SW 1271 (cell line): Measurements from ENCODE around the gene NDST1.

Source experiments
- DNase-seq, 2 experiments: peaks; one replicate each; lab custom pipeline; 2025; lab: John Stamatoyannopoulos, UW

The NDST1 gene

DNA sequence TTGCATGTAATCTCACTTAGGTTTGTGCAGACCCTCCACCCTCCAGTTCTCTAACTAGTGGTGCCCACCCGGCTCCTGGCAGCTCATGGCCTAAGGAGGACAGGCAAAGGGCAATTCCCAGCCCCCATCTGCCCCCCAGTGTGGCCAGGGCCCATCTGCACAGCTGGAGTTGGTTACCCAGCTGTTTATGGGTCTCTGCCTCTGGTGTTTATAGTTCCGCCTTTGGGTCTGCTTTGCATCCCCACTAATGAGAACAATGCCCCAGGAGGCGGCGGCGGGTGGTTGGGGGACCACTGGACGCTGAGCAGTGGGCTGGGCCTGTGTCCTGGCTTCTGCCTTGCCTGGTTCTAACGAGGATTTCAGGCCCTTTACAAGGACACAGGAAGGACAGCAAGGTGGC lies 62.4 kb downstream of the NDST1 start:
- DNase-seq: no peak

GRCh38 chr5:150571836-150572235 lies 63.9 kb downstream of the NDST1 start:
- DNase-seq: no peak

GRCh38 chr5:150573216-150573615 lies 65.3 kb downstream of the NDST1 start:
- no peak for DNase-seq

- no peak for DNase-seq
Measured at GRCh38 chr5:150573867-150574817, 66.2 kb downstream of the NDST1 start.

DNA sequence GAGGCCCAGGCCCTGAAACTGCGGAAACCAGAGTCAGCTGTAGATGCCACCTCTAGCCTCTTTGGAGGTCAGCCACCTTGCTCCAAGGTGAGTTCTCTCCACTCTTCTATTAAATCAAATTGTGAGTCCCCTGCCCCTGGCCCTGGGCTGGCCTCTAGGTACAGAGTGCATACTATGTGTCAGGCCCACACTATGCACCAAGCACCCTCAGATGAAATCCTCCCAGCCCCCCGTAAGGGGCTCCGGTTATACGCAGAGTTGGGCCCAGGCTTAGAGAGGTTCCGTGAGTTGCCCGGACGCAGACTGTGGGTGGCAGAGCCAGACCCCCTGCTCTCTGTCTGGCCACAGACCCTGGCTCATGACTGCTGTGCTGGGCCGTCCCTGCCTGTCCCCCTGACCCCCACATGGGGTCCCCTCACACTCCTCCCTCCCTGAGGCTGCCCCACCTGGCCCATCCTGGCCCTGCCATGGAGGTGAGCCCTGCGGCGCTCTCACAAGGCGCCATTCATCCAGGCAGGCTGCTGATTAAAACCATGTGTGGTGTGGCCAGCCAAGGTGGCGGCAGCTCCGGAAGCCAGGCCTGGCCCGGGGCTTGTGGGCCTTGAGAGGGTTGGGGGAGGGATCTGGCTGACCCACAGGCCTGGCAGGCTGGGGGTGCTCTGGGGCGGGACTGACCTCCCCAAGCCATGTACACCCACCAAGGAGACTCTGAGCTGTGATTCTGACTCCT lies 67.1 kb downstream of the NDST1 start:
- DNase-seq: no peak

- DNase-seq: no peak
Measured at GRCh38 chr5:150575745-150576448, 68.0 kb downstream of the NDST1 start.

DNA sequence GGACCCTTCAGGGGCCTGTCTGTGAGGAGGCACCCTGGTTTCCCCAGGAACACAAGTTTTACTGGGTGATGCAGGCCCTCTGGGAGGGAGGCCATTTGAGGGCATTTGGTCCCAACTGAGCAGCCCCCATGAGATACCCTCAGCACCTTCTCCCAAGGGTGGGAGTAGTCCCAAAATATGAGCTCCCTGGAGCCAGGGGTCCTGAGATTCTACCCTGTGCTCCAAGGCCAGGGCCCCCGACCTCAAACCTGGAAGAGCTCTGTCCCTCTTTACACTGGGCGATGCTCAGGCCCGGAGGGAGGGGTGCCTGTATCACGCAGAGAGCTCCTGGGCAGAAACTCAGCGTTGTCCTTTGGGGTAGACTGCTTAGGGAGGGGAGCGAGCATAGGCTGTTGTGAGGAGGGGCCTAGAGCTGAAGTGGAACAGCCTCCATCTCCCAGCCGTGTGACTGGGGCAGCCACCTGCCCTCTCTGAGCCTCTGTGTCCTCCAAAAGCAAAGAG lies 68.6 kb downstream of the NDST1 start:
- no peak for DNase-seq

- no peak for DNase-seq
Measured at GRCh38 chr5:150577378-150578139, 69.6 kb downstream of the NDST1 start.

- no peak for DNase-seq
Measured at GRCh38 chr5:150578781-150579461, 71.0 kb downstream of the NDST1 start.

GRCh38 chr5:150579462-150580400 lies 71.8 kb downstream of the NDST1 start:
- no peak for DNase-seq

- DNase-seq: no peak
Measured at GRCh38 chr5:150580917-150581316, 73.0 kb downstream of the NDST1 start.

GRCh38 chr5:150582241-150583109 lies 74.5 kb downstream of the NDST1 start:
- no peak for DNase-seq

DNA sequence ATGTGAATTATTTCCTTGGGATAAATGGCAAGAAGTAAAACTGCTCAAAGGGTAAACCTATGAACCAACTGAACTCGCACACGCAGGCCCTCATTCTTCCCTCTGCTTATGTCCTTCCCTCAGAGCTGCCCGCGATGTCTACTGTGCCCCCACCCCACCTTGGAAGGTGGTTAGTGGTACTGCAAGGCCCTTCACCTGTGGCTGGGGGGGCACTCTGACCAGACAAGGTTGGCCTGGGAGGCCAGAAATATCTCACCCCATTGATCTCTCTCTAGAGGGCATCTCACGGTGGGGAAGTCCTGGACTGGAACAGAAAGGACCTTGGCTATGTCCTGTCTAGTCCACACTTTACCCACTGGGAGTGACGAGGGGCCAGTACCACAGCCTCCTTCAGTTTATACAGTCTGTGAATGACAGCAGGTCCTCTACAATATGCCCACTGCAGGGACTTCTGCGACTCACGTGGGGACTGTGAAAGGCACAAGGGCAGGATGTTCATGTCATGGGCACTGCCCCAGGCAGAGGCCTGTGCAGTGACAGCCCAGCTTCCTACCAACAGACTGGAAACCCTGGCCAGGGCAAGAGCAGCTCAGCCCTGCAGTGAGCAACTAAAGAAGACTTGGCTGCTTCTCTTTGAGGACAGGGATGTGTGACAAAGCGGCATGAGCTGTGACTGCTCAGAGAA lies 75.8 kb downstream of the NDST1 start:
- DNase-seq: no peak

- DNase-seq: no peak
Measured at GRCh38 chr5:150584556-150585335, 76.8 kb downstream of the NDST1 start.

- DNase-seq: no peak
Measured at GRCh38 chr5:150585781-150586341, 77.9 kb downstream of the NDST1 start.

DNA sequence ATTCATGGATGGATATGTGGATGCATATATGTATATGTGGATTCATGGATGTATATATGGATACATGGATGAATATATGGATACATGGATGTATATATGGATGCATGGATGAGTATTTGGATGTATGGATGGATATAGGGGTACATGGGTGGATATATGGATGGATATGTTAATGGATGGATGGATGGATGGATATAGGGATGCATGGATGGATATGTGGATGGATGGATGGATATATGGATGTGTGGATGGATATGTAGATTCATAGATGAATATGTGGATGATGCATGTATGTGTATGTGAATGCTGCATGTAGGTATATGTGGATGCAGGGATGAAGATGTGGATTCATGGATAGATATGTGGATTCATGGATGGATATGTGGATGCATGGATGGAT lies 79.1 kb downstream of the NDST1 start:
- DNase-seq: no peak
